ENCODE results near the gene MECP2.

Gene MECP2

DNA sequence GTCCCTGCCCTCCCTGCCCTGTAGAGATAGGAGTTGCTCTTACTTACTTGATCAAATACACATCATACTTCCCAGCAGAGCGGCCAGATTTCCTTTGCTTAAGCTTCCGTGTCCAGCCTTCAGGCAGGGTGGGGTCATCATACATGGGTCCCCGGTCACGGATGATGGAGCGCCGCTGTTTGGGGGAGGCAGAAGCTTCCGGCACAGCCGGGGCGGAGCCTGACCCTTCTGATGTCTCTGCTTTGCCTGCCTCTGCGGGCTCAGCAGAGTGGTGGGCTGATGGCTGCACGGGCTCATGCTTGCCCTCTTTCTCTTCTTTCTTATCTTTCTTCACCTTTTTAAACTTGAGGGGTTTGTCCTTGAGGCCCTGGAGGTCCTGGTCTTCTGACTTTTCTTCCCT lies 65.4 kb downstream of the MECP2 start:
- DNase-seq (ENCODE audit: low read depth in 2 of 2): no peak
- TF ChIP-seq, protein P1, sequence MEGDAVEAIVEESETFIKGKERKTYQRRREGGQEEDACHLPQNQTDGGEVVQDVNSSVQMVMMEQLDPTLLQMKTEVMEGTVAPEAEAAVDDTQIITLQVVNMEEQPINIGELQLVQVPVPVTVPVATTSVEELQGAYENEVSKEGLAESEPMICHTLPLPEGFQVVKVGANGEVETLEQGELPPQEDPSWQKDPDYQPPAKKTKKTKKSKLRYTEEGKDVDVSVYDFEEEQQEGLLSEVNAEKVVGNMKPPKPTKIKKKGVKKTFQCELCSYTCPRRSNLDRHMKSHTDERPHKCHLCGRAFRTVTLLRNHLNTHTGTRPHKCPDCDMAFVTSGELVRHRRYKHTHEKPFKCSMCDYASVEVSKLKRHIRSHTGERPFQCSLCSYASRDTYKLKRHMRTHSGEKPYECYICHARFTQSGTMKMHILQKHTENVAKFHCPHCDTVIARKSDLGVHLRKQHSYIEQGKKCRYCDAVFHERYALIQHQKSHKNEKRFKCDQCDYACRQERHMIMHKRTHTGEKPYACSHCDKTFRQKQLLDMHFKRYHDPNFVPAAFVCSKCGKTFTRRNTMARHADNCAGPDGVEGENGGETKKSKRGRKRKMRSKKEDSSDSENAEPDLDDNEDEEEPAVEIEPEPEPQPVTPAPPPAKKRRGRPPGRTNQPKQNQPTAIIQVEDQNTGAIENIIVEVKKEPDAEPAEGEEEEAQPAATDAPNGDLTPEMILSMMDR (IDR thresholded peaks at IDR 0.05; ENCODE audit: low read depth, low read length): no peak
- no peak overlapping the region for H3K4me3 ChIP-seq (replicated peaks in 1 of 2; ENCODE audit: low read depth in 2 of 2, low read length in 2 of 2)

- no peak overlapping the region for H3K4me3 ChIP-seq (replicated peaks in 1 of 2; ENCODE audit: low read depth in 2 of 2, low read length in 2 of 2)
- DNase-seq (ENCODE audit: low read depth in 2 of 2): no peak
- TF ChIP-seq, protein P1 (IDR thresholded peaks at IDR 0.05; ENCODE audit: low read depth, low read length): no peak
Measured at GRCh38 chrX:154030715-154031305, 66.7 kb downstream of the MECP2 start.

DNA sequence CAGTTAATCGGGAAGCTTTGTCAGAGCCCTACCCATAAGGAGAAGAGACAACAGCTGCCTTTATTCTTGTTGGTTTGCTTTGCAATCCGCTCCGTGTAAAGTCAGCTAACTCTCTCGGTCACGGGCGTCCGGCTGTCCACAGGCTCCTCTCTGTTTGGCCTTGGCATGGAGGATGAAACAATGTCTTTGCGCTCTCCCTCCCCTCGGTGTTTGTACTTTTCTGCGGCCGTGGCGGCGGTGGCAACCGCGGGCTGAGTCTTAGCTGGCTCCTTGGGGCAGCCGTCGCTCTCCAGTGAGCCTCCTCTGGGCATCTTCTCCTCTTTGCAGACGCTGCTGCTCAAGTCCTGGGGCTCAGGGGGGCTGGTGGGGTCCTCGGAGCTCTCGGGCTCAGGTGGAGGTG lies 67.3 kb downstream of the MECP2 start:
- TF ChIP-seq, protein P1 (IDR thresholded peaks at IDR 0.05; ENCODE audit: low read depth, low read length): no peak
- no peak overlapping the region for H3K4me3 ChIP-seq (replicated peaks in 1 of 2; ENCODE audit: low read depth in 2 of 2, low read length in 2 of 2)
- DNase-seq (ENCODE audit: low read depth in 2 of 2): no peak

GRCh38 chrX:154029439-154029838 lies 68.1 kb downstream of the MECP2 start:
- no peak overlapping the region for H3K4me3 ChIP-seq (replicated peaks in 1 of 2; ENCODE audit: low read depth in 2 of 2, low read length in 2 of 2)
- TF ChIP-seq, protein P1 (IDR thresholded peaks at IDR 0.05; ENCODE audit: low read depth, low read length): no peak
- DNase-seq (ENCODE audit: low read depth in 2 of 2): no peak

DNA sequence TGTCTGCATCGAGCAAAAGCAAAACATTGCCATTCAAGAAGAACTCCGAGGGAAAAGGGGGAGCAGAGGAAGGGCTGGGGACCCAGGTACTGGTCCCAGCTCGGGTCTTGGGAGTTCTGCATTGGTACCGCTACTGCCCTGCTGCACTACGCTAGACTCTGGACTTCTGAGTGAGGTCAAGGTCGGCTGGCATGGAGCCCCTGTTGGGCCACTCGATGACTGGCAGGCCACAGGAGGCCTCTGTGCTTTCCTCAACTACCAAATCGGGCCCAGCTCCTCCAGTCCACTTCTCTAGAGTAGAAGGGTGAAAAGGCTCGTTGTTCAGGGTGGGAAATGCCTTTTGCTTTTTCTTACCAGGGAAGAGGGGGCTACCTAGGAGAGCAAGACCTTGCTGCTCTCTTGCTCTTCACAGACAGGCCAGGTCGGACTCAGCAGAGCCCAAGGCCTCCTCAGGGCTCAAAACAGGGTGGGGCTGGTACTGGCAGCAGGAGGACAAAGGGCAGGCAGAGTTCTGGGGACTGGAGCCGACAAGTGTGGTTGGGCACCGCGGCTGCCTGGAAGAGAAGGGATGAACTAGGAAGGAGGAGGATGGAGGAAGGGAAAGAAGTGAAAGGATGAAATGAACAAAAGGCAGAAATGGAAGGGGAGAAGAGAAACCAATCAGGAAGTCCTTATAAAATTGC lies 68.9 kb downstream of the MECP2 start:
- no peak overlapping the region for H3K4me3 ChIP-seq (replicated peaks in 1 of 2; ENCODE audit: low read depth in 2 of 2, low read length in 2 of 2)
- TF ChIP-seq, protein P1 (IDR thresholded peaks at IDR 0.05; ENCODE audit: low read depth, low read length): no peak
- no peak for DNase-seq (ENCODE audit: low read depth in 2 of 2)

DNA sequence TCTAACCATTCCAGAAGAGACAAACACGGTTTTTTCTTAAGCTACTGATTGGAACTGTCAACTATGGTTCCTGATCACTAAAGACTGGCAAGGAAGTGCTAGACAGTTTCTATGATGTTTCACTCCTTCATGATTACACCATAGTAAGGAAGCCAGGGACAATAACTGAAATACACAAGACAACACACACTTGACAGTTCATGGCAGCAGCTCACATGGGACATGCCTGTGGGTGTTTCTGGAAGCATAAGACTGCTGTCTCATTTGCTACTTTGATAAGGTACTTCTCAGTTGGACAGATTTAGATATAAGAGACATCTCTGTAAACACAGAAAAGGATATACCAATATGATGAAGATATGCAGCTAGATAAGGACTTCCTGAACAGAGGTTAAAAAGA lies 69.5 kb downstream of the MECP2 start:
- DNase-seq (ENCODE audit: low read depth in 2 of 2): no peak
- no peak overlapping the region for H3K4me3 ChIP-seq (replicated peaks in 1 of 2; ENCODE audit: low read depth in 2 of 2, low read length in 2 of 2)
- TF ChIP-seq, protein P1 (IDR thresholded peaks at IDR 0.05; ENCODE audit: low read depth, low read length): no peak
